ENCODE measurements around the gene PTCH2.
A peak's percentile ranks its signal among the peaks of the same experiment; 100 is the strongest.
"Not testable (repeated sequence)": the region's sequence is repeated elsewhere in the genome, so short reads cannot be mapped to it uniquely, and the experiment has no call there.

The PTCH2 gene

DNA sequence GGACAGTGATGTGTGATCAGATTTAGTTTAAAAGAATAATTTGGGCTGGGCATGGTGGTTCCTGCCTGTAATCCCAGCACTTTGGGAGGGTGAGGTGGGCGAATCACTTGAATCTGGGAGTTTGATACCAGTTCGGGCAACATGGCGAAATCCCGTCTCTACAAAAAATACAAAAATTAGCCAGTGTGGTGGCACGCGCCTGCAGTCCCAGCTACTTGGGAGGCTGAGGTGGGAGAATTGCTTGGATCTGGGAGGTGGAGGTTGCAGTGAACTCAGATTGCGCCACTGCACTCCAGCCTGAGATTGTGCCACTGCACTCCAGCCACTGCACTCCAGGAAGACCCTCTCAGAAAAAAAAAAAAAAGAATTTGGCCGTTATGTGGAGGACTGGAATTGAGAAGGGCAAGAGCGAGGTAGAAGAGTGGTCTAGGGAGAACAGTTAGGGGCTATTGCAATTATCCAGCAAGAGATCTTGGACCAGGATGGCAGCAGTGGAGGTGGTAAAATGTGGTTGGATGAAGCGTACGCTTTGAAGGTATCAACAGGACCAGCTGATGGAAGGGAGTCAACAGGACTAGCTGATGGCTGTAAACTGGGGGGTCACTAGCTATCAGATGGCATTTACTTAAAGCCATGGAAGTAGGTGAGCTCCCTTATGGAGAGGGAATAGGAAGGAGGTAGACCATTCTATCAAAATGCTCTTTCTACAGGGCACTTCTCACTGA, 25.1 kb downstream of the PTCH2 start:
- DNase-seq = no peak

DNA sequence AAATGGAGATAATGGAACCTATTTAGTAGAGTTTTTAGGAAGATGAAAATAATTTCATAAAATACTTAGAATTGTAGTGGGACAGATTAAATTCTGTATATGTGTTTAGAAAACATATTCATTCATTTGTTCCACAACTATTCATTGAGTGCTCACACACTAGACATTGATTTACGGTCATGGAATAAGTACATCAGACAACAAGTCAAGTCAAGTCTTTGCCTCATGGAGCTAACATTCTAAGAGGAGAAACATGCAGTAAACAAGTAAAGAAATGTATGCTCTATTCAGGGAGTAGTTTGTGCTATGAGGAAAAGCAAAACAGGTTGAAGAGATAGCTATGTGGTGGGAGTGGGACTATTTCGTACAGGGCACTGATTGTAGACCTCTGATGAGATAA, 25.7 kb downstream of the PTCH2 start:
- DNase-seq = no peak

DNA sequence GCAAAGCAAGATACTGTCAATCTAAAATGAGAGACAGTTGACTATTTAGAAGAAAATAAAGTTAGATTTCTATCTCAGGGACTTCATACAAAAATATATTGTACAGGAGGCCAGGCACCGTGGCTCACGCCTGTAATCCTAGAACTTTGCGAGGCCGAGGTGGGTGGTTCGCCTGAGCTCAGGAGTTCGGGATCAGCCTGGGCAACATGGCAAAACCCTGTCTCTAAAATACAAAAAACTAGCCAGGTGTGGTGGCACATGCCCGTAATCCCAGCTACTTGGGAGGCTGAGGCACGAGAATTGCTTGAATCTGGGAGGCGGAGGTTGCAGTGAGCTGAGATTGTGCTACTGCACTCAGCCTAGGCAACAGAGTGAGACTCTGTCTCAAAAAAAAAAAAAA, 27.1 kb downstream of the PTCH2 start:
- DNase-seq = not testable (repeated sequence)

DNA sequence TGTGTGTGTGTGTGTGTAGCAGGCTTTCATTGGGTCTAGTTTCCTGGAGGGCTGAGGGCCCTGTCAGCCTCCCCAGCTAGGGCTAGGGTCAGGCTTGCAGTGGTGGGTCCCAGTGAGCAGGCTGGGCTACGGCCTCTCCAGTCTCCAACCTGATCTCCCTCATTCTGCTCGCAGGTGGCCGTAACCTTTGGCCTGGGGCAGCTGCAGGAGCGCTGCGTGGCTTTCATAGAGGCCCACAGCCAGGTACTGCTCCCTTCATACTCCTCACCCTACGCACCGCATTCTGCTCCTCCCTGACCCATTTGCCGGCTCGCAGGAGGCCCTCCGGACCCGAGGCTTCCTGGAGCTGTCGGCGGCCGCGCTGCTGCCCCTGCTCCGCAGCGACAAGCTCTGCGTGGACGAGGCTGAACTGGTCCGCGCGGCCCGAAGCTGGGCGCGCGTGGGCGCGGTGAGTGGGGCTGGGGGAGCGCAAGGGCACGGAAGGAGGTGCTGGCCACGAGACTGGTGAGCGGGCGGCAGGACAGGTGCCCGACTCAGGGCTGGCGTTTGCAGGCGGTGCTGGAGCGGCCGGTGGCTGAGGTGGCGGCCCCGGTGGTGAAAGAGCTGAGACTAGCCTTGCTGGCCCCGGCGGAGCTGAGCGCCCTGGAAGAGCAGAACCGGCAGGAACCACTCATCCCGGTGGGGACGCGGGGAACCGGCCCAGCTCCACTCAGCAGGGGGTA, 30.1 kb downstream of the PTCH2 start:
- no peak for DNase-seq

DNA sequence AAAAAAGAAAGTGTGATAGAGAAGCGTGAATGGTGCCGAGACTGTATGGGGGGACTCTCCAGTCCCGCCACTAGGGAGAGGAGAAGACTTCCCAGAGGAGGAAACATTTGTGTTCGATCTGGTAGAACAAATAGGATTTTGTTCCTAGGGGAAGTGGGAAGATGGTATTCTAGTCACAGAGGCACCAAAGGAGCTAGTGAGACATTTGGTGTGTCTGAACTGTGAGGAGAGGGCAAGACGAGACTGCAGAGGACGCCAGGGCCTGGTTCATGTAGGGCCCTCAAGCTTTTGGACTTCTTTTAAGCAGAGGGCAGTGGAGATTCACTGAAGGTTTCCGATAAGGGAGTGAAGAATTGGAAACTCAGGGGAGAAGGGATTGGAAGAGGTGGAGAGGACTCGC, 31.8 kb downstream of the PTCH2 start:
- no peak for DNase-seq

DNA sequence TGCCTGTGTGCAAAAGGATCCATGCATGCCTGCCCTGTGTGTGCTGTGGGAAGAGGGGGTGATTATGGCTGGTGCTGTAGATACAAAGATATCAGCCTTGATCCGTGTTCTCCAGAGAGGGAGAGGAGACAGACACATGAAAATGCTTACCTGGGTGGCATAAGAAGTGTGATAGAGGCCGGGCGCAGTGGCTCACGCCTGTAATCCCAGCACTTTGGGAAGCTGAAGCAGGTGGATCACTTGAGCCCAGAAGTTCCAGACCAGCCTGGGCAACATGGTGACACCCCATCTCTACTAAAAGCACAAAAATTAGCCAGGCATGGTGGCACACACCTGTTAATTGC, 32.3 kb downstream of the PTCH2 start:
- DNase-seq = not testable (repeated sequence)

DNA sequence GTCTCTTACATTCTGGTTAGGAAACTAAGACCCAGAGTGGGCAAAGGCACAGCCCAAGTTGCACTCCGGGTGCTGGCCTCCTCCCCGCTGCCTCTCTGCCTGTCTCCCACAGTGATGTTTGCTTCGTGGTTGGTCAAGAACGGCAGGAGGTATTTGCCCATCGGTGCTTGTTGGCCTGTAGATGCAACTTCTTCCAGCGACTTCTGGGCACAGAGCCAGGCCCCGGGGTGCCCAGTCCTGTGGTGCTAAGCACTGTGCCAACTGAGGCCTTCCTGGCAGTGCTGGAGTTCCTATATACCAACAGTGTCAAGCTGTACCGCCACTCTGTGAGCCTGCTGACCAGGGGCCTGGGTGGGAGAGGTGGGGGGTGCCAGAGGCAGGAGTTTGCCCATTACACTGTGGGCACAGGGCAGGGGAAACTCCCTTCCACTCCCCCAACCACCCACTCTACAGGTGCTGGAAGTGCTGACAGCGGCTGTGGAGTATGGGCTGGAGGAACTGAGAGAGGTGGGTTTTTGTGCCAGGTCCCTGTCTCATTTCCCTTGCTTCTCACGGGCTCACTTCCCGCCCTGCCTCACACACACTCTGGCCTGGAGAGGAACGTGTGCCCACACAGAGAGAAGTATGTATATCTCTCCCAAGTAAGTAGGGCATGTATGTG, 32.8 kb downstream of the PTCH2 start:
- DNase-seq = no peak

DNA sequence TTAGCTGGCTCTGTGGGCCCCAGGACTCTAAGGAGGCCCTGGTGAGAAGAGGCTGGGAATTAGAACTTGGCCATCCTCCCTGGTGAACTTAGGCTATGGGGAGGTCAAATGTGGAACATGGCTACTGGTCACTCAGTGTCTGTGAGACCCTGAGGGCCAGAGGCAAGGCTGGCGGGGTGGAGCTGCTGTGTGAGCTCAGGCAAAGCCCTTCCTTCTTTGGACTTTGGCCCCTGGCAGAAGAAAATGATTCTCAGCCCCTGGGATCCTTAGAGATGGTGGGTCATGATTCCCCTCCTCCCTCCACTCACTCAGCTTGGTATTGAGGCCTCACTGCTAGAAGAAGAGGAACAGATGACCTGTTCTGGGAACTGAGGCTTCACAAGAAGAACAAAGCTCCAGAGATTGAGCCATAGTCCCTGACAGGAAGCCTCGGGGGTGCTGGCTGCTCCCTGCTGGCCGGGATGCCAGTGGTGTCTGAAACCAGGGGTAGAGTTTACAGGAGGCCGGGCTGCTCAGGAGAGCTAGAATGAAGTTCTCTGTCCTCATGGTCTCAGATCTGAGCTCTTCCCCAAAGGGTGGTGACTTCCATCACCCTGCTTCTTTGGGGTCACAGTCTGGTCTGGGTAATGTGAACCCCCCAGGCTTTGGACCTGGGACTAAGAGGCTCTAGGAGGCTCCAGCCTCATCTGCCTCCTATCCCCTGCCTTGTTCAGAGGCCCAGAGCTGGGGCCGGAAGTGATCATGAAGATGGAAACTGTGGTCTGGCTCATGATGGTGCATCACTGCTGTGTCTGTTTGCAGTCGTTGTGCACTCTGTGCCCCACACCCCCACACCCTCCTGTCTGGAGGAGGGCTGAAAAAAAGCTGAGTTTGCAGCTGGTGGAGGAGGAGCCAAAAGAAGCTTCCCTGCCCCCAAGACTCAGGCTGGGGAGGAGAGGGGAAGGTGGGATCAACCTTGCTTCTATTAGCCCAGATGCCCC, 33.8 kb downstream of the PTCH2 start:
- DNase-seq = peak; percentile 75

DNA sequence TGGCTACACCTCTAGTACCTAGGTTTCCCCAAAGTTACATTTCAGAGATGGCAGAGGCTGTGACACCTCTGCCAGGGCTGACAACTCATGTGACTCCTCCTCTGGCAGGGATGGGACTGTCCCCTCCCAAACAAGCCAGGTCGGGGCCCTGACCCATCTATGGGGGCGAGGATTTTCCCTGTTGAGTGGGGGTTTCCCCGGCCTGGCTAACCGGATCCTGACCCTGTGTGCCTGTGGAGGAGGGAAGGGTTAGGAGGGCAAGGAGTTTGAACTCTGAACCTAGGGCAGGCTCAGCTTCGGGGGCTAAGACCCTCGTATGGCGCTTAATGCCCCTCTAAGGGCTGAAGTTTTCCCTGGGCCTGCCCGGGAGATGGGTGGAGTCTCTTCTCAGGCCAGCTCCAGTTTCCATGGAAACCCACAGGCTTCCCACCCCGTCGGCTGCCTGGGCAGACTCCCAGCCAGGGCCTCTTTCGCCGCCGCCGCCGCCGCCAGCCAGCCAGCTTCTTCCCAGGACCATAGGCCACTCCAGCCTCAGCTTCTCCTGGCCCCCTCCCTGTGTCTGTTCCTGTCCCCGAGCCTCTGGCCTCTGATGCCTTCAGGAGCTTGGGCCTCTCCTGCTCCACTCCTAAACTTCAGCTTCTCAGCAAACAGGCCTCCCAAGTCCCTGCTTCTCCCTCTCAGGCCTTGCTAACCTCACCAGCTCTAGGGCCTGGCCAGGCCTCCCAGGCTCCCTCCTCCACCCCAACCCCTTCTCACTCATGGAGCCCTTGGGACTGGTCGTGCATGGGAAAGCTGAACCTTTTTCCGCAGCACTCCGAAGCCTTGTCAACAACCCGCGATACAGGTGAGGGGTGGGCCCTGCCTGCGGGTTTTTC, 34.8 kb downstream of the PTCH2 start, which contains the start of gene BTBD19:
TSS of gene BTBD19 (plus strand) at position 461 of the 875 bp plus-strand sequence. CDS start at position 759, 298 bp downstream.
- peak; percentile 93 for DNase-seq

DNA sequence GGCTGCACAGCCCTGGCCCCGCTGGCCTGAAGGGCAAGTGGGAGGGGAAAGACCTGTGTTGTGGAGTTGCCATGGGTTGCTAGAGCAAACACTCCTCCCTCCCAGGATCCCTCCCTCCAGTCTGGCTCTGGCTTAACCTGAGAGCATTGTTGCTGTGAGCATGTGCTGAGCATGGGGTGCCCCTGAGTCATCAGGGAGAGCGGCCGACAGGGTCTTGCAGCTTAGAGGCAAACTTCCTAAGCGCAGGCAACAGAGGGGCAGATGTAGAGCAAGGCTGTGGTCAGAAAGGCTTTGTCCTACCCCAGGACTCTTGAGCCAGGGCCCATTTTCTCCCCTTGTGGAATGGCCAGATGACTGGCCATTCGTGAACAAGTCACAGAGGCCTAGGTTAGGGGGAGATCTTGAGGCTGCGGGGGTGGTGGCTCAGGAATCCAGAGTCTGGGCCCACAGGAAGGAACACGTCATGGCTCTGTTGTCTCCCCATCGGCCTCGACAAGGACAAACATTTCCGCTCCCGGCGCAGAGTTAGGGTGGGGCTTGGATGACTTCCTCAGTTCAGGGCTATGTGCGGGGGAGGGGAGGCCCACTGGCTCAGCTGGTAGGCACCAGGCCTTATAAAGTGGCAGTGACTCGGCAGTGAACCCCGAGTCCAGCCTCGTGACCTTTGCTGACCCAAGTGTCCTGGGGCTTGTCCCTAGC, 35.5 kb downstream of the PTCH2 start:
- peak; percentile 100 for DNase-seq

DNA sequence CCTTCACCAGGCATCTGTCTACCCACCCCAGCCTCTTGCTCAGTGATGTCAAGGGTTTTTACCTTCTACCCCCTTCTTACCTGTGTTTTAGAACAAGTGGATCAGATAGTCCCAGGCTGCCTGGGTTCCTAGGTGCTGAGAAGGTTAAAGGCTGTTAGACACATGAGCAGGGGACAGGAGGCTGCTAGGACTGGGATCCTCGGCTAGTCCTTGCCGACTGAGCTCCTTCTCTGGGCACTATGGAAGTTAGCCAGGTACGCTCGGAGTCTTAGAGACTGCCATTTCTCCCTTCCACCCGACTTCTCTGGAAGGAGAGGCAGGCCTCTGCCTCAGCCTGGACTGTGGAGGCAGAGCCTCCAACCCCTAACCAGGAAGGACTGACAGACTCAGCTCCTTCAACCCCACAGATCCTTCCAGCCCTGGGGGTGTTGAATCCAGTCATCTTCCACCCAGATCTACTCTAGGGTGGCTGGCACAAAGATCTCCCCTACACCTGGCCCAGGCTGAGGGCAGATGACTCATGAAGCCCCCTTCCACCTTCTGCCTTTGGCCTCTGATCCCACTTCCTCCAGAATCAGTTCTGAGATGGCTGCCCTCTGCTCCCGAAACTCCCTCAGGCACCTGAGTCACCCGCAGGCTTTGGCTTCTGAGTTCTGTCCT, 36.2 kb downstream of the PTCH2 start, which contains the start of gene DYNLT4:
TSS of gene DYNLT4 (minus strand) at position 648 of the 660 bp plus-strand sequence. CDS start 683 bp downstream, outside the sequence.
- DNase-seq = no peak

DNA sequence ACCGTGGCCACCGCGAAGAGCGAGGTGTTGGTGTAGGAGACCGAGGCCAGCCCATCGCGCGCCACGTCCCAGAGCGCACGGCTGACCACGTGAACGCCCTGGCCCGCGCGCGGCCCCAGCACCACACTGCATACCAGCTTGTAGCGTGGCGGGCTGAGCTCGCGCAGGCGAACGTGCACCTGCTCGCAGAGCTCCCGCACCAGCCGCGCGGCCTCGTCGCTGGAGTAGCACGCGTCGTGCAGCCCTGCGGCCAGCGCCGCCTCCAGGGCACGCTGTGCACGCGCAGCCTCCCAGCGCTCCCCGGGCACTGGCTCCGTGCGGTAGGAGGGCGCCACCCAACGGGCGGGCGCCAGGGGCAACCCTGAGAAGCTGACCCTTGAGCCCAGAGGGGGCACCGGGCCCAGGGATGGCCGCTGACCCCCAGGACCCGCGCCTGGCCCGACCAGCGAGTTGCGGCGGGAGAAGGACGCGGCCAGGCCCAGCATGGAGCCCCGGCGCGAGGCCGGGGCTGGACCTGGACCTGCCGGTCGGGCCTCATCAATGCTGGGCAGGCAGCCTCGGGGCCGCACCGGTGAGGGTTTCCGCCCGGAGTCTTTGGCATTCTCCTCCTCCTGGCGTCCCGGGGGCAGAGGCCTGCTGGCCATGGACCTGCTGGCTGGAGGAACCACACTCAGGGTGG, 36.9 kb downstream of the PTCH2 start:
- no peak for DNase-seq

DNA sequence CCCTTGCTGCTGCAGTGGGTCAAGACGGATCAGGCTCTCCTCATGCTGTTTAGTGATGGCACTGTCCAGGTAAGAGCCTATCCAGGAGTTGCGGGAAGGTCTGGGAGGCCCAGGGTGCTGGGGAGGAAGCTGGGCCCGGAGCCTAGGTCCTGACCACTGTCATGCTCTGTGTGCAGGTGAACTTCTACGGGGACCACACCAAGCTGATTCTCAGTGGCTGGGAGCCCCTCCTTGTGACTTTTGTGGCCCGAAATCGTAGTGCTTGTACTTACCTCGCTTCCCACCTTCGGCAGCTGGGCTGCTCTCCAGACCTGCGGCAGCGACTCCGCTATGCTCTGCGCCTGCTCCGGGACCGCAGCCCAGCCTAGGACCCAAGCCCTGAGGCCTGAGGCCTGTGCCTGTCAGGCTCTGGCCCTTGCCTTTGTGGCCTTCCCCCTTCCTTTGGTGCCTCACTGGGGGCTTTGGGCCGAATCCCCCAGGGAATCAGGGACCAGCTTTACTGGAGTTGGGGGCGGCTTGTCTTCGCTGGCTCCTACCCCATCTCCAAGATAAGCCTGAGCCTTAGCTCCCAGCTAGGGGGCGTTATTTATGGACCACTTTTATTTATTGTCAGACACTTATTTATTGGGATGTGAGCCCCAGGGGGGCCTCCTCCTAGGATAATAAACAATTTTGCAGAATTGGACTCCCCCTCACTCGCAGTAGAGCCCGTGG, 37.6 kb downstream of the PTCH2 start:
- DNase-seq = no peak

DNA sequence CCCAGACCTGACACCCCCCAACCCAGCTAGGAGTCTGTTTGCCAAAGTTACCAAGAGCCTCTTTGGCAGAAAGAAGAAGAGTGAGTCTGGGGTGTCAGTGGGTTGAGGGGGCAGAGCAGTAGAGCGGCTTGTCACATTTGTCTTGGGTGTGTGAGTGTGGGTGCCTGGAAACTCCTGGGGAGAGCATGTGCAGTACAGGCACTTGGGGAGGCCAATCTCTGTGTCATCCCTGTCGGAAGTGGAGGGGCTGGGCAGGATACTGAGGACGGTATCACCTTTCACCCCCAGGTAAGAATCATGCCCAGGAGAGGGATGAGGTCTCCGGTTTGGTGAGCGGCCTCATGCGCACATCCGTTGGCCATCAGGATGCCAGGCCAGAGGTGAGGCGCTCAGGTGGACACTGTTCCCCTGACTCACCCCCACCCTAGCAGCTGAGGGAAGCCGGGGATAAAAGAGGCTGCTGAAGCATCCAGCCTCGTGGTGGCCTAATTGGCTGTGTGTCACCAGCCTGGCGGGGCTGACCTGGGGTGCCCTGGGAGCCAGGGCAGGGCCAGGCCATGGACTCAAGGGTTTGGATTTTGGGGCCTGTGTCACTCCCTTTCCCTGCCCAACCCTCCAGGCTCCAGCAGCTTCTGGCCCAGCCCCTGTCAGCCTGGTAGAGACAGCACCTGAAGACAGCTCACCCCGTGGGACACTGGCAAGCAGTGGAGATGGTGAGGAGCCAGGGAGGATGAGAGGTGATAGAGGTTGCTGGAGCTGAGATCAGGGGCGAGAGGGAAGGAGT, 39.5 kb downstream of the PTCH2 start:
- no peak for DNase-seq

DNA sequence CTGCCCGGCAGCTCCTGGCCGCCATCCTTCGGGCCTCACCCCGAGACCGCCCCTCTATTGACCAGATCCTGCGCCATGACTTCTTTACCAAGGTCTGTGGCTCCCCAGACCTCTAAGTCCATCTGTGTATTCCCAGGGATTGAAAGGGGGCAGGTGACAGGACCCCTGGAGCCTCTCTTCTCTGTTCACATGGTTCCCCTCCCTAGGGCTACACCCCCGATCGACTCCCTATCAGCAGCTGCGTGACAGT, 40.1 kb downstream of the PTCH2 start:
- DNase-seq = no peak

DNA sequence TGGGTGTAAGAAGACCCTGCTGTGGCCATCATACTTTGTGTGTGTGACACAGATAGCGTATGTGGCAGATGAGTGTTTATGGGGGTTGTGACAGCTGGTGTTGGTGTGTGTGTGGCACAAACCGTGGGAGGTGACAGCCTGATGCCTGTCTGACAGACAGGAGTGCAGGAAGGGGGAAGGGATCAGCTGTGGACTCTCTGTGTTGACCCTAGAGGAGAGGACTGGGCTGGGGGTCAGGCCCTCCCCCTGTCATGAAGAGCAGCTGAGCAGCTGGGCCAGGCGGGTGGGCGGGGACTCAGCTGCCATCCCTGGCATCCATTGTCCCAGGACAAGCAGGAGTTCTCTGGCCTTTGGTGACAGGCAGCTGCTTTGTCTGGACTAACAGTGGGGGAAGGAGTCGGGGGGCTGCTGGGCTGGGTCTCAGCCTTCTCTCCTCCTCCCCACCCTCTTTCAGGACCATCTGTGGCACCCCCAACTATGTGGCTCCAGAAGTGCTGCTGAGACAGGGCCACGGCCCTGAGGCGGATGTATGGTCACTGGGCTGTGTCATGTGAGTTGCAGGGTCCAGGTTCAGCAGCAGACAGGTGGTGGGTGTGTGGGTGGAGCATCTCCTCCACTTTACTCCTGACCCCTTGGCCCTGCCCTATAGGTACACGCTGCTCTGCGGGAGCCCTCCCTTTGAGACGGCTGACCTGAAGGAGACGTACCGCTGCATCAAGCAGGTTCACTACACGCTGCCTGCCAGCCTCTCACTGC, 40.6 kb downstream of the PTCH2 start:
- no peak for DNase-seq

DNA sequence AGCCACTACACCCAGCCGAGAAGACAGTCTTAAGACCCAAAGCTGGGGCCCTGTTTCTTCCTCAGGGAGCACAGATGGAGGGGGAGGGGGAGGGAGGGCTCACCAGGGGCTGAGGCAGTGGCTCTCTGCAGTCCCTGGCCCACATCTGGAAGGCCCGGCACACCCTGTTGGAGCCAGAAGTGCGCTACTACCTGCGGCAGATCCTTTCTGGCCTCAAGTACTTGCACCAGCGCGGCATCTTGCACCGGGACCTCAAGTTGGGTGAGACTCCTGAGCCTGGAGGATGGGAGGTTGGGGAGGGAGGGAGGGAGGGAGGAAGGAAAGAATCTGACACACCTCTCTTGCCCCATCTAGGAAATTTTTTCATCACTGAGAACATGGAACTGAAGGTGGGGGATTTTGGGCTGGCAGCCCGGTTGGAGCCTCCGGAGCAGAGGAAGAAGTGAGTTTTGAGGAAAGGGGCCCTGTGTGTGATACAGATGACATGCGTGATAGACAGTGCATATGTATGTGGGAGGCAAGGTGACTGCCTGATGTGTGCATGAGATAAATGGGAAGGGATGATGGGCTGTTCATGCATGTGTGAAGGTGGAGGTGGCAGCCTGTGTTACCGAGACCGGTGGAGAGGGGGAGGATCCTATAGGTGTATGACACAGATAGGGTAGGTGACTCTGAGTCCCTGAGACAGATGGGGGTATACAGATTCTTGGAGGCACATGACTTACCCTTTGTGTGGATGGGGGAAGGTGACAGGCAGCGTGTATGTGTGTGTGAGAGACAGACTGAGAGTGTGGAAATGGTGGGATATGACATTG, 41.4 kb downstream of the PTCH2 start:
- no peak for DNase-seq

Data from fibroblast of skin of back (primary cell).